ENCODE measurements around the gene NIPAL3.

- TF ChIP-seq SMC3 (conservative IDR thresholded peaks at IDR 0.05; ENCODE audit: poor library complexity) (no peak), EZH2 (IDR thresholded peaks at IDR 0.05; ENCODE audit: borderline replicate concordance, insufficient read depth, low read length, poor library complexity, severe bottlenecking) (no peak), CTCF (IDR thresholded peaks at IDR 0.05; ENCODE audit: poor library complexity, severe bottlenecking) (no peak), EP300 (conservative IDR thresholded peaks at IDR 0.05; ENCODE audit: poor library complexity, severe bottlenecking) (no peak)
Observed at GRCh38 chr1:24386241-24386640, 29.4 kb upstream of the NIPAL3 start.
